SJCRH30 (cell line): Measurements from ENCODE around the gene CLSTN3. TPM values are rescaled to one million over a fixed set of nuclear protein-coding genes. Genes with fewer than 3 reads are reported as not detected.

Source experiments
- DNase-seq, 2 experiments: peaks; one replicate each; pipeline ENCODE4 v3.0.0-alpha.2; 2015 to 2020
- H3K27ac ChIP-seq: fragments of 250-450 bp; sonication (Bioruptor Pico); 2 replicates; pipeline ENCODE4 v1.5.1; 2020; ENCODE audit warnings: mild to moderate bottlenecking, moderate library complexity
- H3K27me3 ChIP-seq: fragments of 250-450 bp; sonication (Bioruptor Pico); 2 replicates; pipeline ENCODE4 v1.5.1; 2020; ENCODE audit warnings: mild to moderate bottlenecking, moderate library complexity
- H3K36me3 ChIP-seq: fragments of 250-450 bp; sonication (Bioruptor Pico); 2 replicates; pipeline ENCODE4 v1.5.1; 2020; ENCODE audit warnings: mild to moderate bottlenecking, moderate library complexity
- H3K4me1 ChIP-seq: fragments of 250-450 bp; sonication (Bioruptor Pico); 2 replicates; pipeline ENCODE4 v1.5.1; 2020; ENCODE audit warnings: mild to moderate bottlenecking, moderate library complexity
- H3K4me3 ChIP-seq: fragments of 250-450 bp; sonication (Bioruptor Pico); 2 replicates; pipeline ENCODE4 v1.5.1; 2020; ENCODE audit warnings: mild to moderate bottlenecking, moderate library complexity
- H3K9me3 ChIP-seq: fragments of 250-450 bp; sonication (Bioruptor Pico); replicated peaks from 2 replicates; pipeline ENCODE4 v1.5.1; 2020; ENCODE audit warnings: mild to moderate bottlenecking, moderate library complexity
- total RNA-seq: library from RNA; depleted of rRNA; stranded (reverse); fragments of >200 nt; shearing (Covaris generic); gene quantifications from 2 replicates; pipeline ENCODE4 v1.2.3, GENCODE V29; 2014

Gene CLSTN3
- total RNA-seq, 1 experiment from 2014 or later: 6.9 TPM

GRCh38 chr12:7128681-7129286, 1.4 kb upstream of the CLSTN3 start, which contains the start of gene RBP5:
RBP5 (minus strand) TSS chr12:7128889; CDS start chr12:7128775, 114 bp downstream.
- Histone ChIP-seq H3K27ac (no peak within 1 kb of the TSS), H3K9me3 (no peaks in the 10 kb centered on the region), H3K36me3 (no peaks in the 10 kb centered on the region), H3K4me1 (0 out of 2 replicates have a peak, but pooled peaks cover 5% of the 10 kb centered on the region), H3K4me3 (peak within 1 kb of the TSS; percentile 63), H3K27me3 (peaks cover 16% of the 10 kb centered on the region)
- DNase-seq: no peak

DNA sequence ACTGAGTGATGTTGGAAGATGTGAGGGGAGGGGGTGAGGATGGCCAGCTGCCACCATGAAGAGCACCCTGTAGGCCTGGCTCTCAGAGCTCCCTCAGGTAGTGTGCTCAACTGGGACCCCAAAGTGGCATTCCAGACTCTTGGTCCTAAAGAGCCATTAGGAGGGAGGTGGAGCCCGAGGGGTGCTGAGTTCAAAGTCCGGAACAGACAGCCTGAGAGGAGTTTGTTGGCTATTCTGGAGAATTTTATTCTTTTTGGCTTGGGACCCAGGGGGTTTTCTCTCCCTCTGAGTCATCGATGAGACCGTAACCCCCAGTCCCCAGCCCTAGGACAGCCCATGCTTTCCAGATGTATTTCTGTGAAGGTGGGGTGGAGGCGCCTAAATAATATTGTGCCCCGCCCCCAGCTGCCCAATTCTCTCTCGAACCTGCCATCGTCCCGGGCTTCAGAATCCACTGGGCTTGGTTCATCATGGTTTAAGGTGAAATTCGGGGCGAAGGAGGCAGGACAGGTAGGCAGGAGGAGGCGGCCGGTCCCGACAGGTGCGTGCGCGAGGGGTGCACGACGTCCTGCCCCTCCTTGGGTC, 792 bp upstream of the CLSTN3 start:
- Histone ChIP-seq H3K27ac (no peak overlapping the region), H3K4me3 (peak overlapping the region; percentile 63), H3K27me3 (peaks cover 11% of the 10 kb centered on the region), H3K9me3 (no peaks in the 10 kb centered on the region), H3K36me3 (no peaks in the 10 kb centered on the region), H3K4me1 (0 out of 2 replicates have a peak, but pooled peaks cover 5% of the 10 kb centered on the region)
- DNase-seq: no peak

DNA sequence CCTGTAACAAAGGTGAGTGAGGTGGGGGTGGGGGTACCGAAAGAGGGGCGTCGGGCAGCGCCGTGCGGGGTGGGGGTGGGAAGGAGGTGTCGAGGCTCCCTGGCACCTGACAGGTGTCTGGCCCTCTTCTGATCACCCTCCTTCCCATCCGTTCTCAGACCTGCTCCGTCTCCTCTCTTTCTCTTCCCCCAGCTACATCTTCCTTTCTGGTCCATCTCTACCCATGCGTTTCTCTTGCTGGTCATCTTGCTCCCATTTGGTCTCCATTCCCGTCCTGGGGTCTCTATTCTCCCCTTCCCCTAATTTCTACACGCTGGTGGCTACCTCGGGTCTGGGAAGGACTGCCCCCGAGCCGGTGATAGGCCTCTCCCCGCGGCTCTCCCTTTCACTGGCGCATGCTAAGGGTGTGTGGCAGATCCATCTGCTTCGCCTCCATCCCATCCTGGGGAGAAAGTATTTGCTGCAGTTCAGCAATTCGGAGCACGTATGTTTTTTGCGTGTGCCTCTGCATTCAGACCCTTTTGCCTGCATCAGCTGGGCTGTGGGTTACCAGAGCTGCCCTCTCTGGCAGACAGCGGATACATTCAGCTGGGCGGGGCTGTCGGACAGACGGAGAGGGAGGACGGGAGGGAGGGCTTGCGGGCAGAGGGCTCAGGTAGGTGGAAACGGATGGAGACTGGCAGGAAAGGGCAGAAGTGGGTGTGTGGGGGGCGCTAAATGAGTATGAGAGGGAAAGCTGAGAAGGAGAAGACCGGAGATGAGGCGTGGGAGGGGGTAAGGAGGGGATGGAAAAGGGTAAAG, 730 bp downstream of the CLSTN3 start:
- peaks cover 11% of the 10 kb centered on the region for H3K27me3 ChIP-seq
- H3K4me3 ChIP-seq: peak overlapping the region; percentile 63
- H3K4me1 ChIP-seq: 0 out of 2 replicates have a peak, but pooled peaks cover 5% of the 10 kb centered on the region
- DNase-seq: peak in 1 of 2 experiments; percentile 19
- H3K36me3 ChIP-seq: no peaks in the 10 kb centered on the region
- no peaks in the 10 kb centered on the region for H3K9me3 ChIP-seq
- H3K27ac ChIP-seq: no peak overlapping the region

DNA sequence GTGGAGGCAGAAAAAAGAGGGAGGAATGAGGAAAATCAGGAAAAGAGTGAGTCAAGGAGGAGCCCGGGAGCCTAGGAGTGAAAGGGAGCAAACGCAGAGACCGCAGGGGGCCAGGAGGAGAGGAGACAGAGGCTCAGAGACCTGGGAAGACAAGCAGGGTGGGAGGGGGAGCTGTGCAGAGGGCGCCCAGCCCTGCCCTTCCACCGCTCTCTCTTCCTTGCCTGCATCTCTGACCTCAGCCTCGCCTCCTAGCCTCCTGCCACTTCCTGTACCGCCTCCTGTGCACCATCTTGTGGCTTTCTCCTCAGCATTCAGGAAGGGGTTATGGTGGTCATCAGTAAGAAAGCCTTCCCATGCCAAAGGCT, 1.3 kb downstream of the CLSTN3 start:
- Histone ChIP-seq H3K4me3 (no peak overlapping the region), H3K4me1 (0 out of 2 replicates have a peak, but pooled peaks cover 5% of the 10 kb centered on the region), H3K27ac (no peak overlapping the region), H3K36me3 (no peaks in the 10 kb centered on the region), H3K27me3 (peaks cover 11% of the 10 kb centered on the region), H3K9me3 (no peaks in the 10 kb centered on the region)
- DNase-seq: no peak

DNA sequence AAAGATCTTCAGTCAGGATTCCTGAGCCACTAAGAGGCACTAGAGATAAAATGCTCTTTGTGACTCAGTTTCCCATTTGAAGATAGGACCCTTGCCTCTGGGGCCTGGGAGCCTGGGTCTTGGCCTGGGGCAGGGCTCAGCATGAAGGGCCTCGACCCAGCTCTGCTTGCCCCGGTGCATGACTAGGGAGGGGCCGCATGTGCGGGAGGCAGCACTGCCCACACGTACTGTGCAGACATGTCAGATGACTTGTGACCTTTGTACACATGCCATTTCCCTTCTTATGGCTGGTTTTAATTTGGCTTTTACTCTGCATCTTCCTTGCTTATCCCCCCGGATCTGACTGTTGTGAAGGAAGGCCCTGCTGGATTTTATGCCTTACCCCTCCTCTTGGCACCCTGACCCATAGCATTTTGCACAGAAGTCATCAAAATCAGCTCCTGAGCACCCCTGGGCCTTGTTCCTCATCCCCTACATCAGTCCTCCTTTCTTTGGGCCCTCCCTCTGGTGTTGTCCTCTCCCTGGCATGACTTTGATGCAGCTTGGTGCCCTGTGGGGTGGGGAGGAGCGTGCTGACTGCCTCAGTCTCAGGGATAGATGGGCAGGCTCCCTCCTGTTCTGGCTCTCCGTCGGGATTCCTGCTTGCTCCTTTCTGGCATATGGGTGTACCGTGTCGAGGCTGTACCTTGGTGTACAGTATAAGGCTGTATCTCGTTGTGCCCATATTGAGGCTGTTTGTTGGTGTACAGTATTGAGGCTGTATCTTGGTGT, 4.4 kb downstream of the CLSTN3 start:
- no peak overlapping the region for H3K4me3 ChIP-seq
- H3K27ac ChIP-seq: no peak overlapping the region
- 0 out of 2 replicates have a peak, but pooled peaks cover 1% of the 10 kb centered on the region for H3K4me1 ChIP-seq
- no peaks in the 10 kb centered on the region for H3K9me3 ChIP-seq
- H3K36me3 ChIP-seq: no peaks in the 10 kb centered on the region
- H3K27me3 ChIP-seq: peaks cover 10% of the 10 kb centered on the region
- DNase-seq: no peak

DNA sequence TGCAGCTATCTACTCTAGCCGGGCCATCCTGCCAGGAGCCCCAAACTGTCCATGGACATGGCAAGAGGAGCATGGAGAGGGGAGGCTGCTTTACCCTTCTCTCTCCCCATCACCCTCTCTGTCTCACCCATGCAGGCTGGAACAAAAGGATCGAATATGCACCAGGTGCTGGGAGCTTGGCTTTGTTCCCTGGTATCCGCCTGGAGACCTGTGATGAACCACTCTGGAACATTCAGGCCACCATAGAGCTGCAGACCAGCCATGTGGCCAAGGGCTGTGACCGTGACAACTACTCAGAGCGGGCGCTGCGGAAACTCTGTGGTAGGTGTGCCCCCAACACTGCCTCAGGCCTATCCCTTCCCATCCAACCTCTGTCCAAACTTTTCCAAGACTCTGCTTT, 5.9 kb downstream of the CLSTN3 start:
- Histone ChIP-seq H3K9me3 (no peaks in the 10 kb centered on the region), H3K4me3 (no peak overlapping the region), H3K36me3 (no peaks in the 10 kb centered on the region), H3K4me1 (peaks cover 3% of the 10 kb centered on the region; the same call in 1 of the 2 replicates), H3K27me3 (peaks cover 5% of the 10 kb centered on the region), H3K27ac (no peak overlapping the region)
- no peak for DNase-seq

GRCh38 chr12:7136676-7137075, 6.5 kb downstream of the CLSTN3 start:
- H3K27me3 ChIP-seq: no peaks in the 10 kb centered on the region
- no peaks in the 10 kb centered on the region for H3K9me3 ChIP-seq
- no peak for DNase-seq
- H3K4me3 ChIP-seq: no peak overlapping the region
- H3K4me1 ChIP-seq: peaks cover 9% of the 10 kb centered on the region
- H3K36me3 ChIP-seq: no peaks in the 10 kb centered on the region
- H3K27ac ChIP-seq: no peak overlapping the region

DNA sequence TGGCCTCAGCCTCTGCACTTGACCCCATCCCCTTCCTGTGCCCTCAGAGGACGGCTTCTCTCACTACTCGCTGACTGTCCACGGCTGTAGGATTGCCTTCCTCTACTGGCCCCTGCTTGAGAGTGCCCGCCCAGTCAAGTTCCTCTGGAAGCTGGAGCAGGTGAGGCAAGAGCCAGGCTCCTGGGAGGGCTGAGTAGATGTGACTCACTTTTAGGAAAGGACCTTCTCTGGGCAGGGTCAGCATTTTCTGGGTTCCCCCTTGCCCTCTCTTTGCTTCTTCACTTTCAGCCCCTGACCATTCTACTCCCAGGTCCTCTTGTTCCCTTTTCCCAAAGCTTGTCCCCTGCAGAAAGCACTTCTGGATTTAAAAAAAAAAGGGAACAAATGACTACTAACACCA, 7.7 kb downstream of the CLSTN3 start:
- no peak overlapping the region for H3K27ac ChIP-seq
- H3K9me3 ChIP-seq: no peaks in the 10 kb centered on the region
- no peaks in the 10 kb centered on the region for H3K27me3 ChIP-seq
- H3K36me3 ChIP-seq: no peaks in the 10 kb centered on the region
- DNase-seq: no peak
- peaks cover 10% of the 10 kb centered on the region for H3K4me1 ChIP-seq
- H3K4me3 ChIP-seq: no peak overlapping the region

- peaks cover 10% of the 10 kb centered on the region for H3K4me1 ChIP-seq
- no peaks in the 10 kb centered on the region for H3K27me3 ChIP-seq
- H3K4me3 ChIP-seq: no peak overlapping the region
- H3K9me3 ChIP-seq: no peaks in the 10 kb centered on the region
- H3K36me3 ChIP-seq: no peaks in the 10 kb centered on the region
- H3K27ac ChIP-seq: no peak overlapping the region
- no peak for DNase-seq
Observed at GRCh38 chr12:7139200-7139599, 9.0 kb downstream of the CLSTN3 start.

DNA sequence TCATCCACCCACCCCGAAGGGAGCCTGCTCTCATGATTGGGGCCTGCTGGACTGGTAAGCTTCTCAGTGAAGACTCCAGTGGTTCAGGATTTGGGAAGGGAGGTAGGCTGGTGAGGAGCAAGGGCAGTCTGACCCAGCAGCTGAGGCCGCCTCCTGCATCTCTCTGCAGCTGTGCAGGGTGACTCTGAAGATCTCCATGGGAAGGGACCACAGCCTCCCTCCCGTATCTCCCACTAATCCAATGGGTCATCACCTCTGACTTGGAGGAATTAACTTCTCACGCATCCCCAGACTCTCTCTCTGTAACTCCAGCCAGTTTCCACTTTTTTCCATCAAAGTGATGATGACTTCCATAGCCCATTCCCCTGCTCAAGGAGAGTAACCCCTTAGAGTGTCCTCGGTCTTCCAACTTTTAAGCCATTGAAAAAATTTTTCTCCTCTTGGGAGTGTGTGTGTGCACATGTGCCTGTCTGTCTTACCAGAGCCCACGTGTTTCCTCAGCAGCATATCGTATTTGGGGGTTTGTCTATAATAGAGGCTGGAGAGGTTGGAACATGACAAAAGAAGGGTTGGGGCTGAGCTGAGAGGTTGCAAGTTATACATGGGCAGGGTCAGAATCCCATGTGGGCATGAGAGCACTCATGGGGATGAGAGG, 11.3 kb downstream of the CLSTN3 start:
- H3K4me1 ChIP-seq: peaks cover 10% of the 10 kb centered on the region
- DNase-seq: peak; percentile 52 to 77
- H3K36me3 ChIP-seq: no peaks in the 10 kb centered on the region
- no peaks in the 10 kb centered on the region for H3K9me3 ChIP-seq
- H3K4me3 ChIP-seq: no peak overlapping the region
- no peaks in the 10 kb centered on the region for H3K27me3 ChIP-seq
- peak overlapping the region; percentile 55 for H3K27ac ChIP-seq

- no peak overlapping the region for H3K4me3 ChIP-seq
- no peaks in the 10 kb centered on the region for H3K9me3 ChIP-seq
- peak overlapping the region; percentile 55 for H3K27ac ChIP-seq
- peak; percentile 59 to 74 for DNase-seq
- no peaks in the 10 kb centered on the region for H3K27me3 ChIP-seq
- peaks cover 10% of the 10 kb centered on the region for H3K4me1 ChIP-seq
- H3K36me3 ChIP-seq: no peaks in the 10 kb centered on the region
Observed at GRCh38 chr12:7142056-7142644, 12.0 kb downstream of the CLSTN3 start.

DNA sequence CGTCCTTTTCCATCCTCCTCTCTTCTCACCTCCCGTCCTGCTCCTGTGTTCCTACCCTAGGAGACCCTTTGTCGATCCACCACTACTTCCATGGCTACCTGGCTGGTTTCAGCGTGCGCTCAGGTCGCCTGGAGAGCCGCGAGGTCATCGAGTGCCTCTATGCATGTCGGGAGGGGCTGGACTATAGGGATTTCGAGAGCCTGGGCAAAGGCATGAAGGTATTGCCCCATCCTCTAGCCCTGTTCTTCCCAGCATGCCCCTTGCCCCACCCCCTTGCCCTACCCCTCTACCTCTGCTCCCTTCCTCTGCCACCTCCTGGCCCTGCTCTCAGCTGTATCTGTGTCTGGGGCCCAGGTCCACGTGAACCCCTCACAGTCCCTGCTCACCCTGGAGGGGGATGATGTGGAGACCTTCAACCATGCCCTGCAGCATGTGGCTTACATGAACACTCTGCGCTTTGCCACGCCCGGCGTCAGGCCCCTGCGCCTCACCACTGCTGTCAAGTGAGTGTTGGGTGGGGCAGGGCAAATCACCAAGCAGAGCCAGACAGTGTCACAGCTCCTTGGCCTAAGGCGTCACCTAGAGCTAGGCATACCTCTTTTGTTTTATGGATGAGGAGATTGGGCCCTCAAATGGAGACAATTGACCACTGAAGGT, 12.8 kb downstream of the CLSTN3 start:
- Histone ChIP-seq H3K4me3 (no peak overlapping the region), H3K4me1 (peaks cover 10% of the 10 kb centered on the region), H3K36me3 (no peaks in the 10 kb centered on the region), H3K27me3 (no peaks in the 10 kb centered on the region), H3K9me3 (no peaks in the 10 kb centered on the region), H3K27ac (no peak overlapping the region)
- DNase-seq: no peak

- no peak for DNase-seq
- no peaks in the 10 kb centered on the region for H3K27me3 ChIP-seq
- H3K36me3 ChIP-seq: no peaks in the 10 kb centered on the region
- no peak overlapping the region for H3K4me3 ChIP-seq
- H3K9me3 ChIP-seq: no peaks in the 10 kb centered on the region
- peaks cover 10% of the 10 kb centered on the region for H3K4me1 ChIP-seq
- H3K27ac ChIP-seq: no peak overlapping the region
Observed at GRCh38 chr12:7143564-7143963, 13.4 kb downstream of the CLSTN3 start.
